Fibroblast of skin of right quadriceps (primary cell): ENCODE results near the gene LMCD1.

Experiments used
- DNase-seq: peaks from one replicate; pipeline ENCODE4 v3.0.0-alpha.2; 2013

The LMCD1 gene

DNA sequence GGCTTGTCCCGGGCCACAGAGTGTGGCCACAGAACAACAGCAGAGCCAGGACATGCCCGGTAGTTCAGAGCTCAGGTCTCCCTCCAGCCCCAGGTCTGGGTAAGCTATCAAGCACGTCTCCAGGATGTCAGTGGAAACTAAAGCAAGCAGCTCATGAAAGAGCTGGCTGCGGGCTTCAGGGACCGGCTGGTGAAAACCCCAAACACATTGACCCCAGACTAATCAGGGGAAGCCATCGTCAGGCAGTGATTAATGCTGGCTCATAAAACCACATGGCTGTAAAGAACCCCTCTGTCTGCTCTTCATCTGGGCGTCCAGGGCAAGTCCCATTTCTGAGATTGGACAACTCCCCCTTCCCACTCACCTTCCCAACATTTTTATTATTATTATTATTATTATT, 37.8 kb downstream of the LMCD1 start:
- DNase-seq, result peak; percentile 82

- no peak for DNase-seq
Observed at GRCh38 chr3:8540456-8540855, 38.8 kb downstream of the LMCD1 start.

GRCh38 chr3:8541486-8541885, 39.9 kb downstream of the LMCD1 start:
- no peak for DNase-seq

DNA sequence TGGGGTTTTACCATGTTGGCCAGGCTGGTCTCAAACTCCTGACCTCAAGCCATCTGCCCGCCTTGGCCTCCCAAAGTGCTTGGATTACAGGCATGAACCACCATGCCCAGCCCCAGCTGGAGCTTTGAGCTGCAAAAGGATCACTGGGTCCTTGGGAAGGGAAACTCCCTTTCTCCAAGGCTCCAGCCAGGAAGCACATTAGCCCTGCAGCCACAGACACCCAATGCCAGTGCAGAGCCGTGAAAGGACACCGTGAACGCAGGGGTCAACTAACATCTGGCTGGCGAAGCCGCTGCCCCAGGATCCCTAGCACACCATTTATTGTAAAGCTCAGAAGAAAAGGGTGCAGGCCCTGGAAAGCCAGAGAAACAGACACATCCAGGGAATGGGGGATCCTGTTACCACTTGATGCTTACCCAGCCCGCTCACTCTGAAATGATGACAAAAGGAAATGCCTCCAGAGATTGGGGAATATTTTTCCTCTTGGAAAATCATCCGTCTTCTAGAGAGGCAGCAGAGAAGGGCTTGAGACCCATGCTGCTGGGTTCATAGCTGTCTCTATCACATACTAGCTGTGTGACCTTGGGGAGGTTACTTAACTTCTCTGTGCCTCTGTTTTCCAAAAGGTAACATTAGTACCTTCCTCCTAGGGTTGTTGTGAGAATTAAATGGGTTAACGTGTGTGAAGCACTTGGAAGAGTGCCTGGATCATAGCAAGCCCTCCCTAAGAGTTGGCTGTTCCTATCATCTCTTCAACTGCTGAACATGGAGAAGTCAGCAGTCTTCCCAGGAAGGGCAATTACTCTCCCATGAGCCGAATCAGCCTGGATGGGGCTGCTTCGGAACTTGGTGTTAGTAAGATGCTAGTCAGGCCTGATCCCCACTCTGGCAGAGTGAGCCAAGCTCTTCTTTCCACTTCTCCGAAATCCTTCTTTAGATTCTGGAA, 40.8 kb downstream of the LMCD1 start:
- no peak for DNase-seq

- no peak for DNase-seq
Observed at GRCh38 chr3:8546609-8547008, 45.0 kb downstream of the LMCD1 start.

GRCh38 chr3:8548502-8549275, 47.1 kb downstream of the LMCD1 start:
- DNase-seq, result no peak

GRCh38 chr3:8549354-8549753, 47.7 kb downstream of the LMCD1 start:
- DNase-seq, result no peak

DNA sequence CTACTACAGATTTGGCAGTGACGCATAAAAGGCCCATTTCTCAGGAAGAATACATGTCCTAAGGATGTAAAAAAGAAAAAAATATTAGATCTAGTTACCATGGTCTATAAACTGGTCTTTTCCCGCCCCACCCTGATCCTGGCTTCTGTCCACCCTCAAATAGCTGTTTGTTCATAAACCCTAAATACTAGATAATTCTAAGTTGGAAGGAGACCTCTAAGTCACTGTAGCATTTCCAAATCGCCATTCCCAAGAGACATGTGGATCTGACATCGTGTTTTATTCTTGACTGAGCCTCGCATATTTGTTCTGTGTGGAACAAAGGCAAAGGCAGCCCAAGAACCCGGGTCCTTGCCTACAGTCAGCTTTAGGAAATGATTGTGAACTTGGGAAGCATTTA, 49.0 kb downstream of the LMCD1 start:
- DNase-seq, result no peak

DNA sequence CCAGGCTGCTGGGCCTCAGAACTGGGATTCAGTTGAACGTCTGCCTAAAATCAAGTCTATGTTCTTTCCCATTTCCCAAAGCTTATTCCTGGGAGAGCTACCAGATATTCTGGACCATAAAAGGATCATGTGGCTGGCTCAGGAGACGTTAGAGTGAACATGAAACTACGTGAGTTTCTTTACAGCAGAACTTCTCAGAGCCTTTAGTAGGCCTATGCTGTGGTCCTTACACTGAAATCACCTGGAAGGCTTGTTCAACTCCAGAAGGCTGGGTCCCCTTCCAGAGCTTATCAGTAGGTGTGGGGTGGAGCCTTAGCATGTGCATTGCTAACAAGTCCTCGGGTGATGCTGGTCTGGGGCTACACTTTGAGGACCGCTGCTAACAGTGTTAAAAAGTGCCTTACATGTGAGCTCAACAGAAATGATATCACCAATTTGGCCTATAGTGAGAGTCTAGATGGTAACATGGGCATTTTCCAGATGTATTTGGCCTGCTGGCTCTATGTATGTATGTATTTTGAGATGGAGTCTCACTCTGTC, 50.7 kb downstream of the LMCD1 start:
- no peak for DNase-seq

DNA sequence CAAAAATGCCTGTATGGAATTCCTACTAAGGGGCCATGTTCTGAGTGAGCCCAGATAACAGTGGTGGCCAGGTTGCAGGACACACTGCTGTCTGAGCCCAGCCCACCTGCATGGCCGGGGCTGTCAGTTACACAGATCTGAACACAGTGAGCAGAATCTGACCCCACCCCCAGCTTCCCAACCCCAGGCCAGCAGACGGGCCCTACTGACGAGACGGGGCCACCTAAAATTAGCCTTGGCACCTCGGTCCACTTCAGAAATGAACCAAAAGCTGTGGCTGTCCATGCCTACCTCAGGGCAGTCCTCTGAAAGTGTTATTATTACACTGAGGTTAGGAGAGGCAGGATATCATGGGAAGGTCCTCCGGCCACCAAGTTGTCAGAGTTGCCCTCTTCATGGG, 51.8 kb downstream of the LMCD1 start:
- no peak for DNase-seq

- no peak for DNase-seq
Observed at GRCh38 chr3:8554696-8555095, 53.1 kb downstream of the LMCD1 start.

DNA sequence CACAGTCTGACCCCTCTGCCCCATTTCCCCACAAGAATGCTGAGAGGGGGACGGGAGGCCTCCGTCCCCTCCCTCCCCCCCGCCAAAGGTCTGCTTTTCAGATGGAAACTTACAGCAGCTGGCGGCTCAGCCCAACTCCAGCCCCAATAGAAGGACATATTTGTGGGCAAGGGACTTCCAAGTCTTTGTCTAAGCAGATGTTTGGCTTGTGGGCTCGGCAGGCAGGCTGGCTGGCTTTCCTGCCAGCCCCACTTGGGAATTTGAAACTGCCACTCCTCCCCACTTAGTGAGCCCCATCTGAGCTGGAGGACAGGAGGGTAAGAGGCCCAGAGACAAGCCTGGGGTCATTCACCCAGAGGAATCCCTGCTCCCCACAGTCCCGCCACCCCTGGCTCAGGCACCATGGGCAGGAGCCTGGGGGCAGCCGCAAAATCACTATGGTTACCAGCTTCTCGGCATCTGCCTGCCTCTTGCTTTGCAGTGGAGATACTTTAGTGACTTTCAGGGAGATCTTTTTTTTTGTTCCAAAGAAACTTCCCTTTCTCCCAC, 53.6 kb downstream of the LMCD1 start:
- peak; percentile 88 for DNase-seq

- peak; percentile 24 for DNase-seq
Observed at GRCh38 chr3:8555725-8556472, 54.3 kb downstream of the LMCD1 start.

DNA sequence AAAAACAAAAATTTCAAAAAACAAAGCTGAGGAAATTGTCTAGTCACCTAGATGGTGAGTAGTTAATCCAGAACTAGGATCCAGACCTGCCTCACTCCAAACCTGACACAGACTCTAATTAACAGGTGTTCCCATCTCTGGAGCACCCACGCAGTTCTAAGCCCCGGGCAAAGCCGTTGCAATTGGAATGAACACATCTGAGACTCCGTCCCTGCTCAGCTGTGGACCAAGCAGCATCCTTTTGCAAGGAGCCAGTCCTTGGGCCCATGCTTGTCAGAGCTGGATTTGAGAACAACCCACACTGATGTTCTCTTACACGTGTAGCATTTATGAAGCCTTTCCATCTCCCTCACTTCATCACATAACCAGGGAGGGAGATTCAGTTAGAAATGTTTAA, 54.8 kb downstream of the LMCD1 start:
- DNase-seq, result no peak

DNA sequence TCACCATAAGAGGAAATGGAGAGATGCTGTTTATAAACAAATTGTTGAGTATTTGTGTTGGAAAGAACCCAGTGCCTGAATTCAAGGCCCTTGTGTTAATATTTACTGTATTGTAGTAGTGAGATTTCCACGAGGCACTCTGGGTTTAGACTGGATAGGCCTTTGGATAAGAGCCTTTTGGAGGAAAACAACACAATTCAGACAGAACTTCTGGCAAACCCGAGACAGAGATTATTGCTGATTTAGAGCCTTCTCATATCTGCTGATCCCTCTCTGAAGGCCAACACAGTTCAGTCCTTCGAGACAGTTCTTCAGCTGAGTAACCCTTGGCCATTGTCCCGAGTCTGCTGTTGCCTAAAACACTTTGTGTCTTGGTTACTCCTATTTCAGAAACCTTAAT, 55.7 kb downstream of the LMCD1 start:
- DNase-seq, result no peak

DNA sequence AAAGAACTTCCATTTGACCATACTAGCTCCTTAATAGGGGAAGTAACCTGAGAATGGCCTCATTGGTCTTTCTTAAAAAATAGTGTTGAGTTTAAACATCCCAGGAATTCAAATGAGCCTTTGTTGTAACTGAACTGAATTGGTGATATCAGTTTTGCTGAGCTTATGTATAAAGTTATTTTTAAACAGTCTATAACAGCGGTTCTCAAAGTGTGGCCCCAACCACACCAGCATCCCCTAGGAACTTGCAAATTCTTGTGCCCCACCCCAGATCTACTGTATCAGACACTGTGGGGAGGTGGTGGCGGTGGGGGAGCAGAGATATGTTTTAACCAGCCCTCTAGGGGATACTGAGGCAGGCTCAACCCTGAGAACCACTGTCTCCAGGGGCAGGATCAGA, 57.0 kb downstream of the LMCD1 start:
- DNase-seq, result no peak

GRCh38 chr3:8559351-8559750, 57.7 kb downstream of the LMCD1 start:
- no peak for DNase-seq

DNA sequence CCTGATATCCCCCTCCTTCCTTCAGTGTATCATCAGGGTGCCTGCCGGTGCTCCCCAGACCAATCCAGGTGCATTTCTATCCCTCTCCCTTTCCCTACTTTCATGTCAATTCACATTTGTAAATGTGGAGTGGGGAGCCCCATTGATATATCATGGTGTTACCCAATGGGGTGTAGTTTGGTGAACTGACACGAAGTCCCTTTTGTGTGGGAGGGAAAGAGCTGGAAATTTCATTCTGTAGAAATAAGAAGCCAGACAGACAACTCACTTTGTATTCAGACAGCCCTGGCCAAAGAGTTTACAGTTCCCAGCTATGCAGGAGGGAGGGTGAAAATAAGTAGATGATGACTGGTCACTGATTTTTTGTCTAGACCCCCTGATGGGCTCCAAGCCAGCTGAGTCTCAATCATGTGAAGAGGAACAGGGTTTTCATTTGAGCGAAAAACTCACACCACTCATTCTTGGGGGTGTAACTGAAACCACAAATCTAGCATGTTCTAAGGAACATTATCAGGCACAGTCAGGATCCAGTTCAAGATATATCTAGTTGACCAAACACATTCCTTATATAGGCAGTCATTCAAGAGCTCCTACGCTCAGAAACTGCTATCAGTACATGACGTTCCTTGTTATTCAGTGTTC, 58.9 kb downstream of the LMCD1 start:
- DNase-seq, result peak; percentile 91

- no peak for DNase-seq
Observed at GRCh38 chr3:8561370-8561769, 59.7 kb downstream of the LMCD1 start.

GRCh38 chr3:8562081-8562595, 60.5 kb downstream of the LMCD1 start:
- DNase-seq, result no peak

- no peak for DNase-seq
Observed at GRCh38 chr3:8563146-8563545, 61.5 kb downstream of the LMCD1 start.

DNA sequence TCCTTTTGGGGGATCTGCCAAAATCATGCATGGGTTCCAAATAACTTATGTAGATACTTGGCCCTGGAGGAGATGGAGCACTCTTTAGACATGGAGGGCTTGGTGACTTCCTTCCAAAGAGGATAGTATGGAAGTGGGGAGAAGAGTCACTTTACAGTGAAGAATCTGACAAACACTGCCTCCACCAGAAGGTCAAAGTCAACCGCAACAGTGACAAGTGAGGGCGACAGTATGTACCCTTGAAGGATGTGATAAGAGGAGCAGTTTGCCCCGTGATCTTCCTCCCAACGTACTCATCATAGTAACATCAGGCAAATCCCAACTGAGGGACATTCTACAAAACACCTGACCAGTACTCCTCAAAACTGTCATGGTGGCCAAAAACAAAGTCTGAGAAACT, 62.0 kb downstream of the LMCD1 start:
- DNase-seq, result no peak
